H9 (cell line): ENCODE results near the gene ZNF253. TPM values are rescaled to one million over a fixed set of nuclear protein-coding genes. Genes with fewer than 3 reads are reported as not detected.

Experiments used
- DNase-seq: peaks from one replicate; pipeline ENCODE4 v3.0.0-alpha.2; 2017
- H2AFZ ChIP-seq: one replicate; pipeline ENCODE4 v1.6.1; 2013; ENCODE audit warnings: mild to moderate bottlenecking, low read length, control low read depth, moderate library complexity
- H2AK5ac ChIP-seq: 2 replicates; pipeline ENCODE4 v1.6.1; 2013; ENCODE audit warnings: low read length, control low read depth, mixed read lengths; ENCODE audit not compliant: insufficient read length
- H2BK120ac ChIP-seq: one replicate; pipeline ENCODE4 v1.6.1; 2013; ENCODE audit warnings: low read depth, mild to moderate bottlenecking, low read length, control low read depth, inconsistent platforms; ENCODE audit not compliant: poor library complexity, severe bottlenecking
- H2BK12ac ChIP-seq: 2 replicates; pipeline ENCODE4 v1.6.1; 2013; ENCODE audit warnings: low read length, control low read depth, mixed read lengths, low read depth; ENCODE audit not compliant: insufficient read length
- H2BK15ac ChIP-seq: 2 replicates; pipeline ENCODE4 v1.6.1; 2013; ENCODE audit warnings: low read depth, low read length, control low read depth
- H2BK20ac ChIP-seq: one replicate; pipeline ENCODE4 v1.6.1; 2013; ENCODE audit warnings: low read depth, mild to moderate bottlenecking, low read length, control low read depth, inconsistent platforms; ENCODE audit not compliant: poor library complexity, severe bottlenecking
- H2BK5ac ChIP-seq: 2 replicates; pipeline ENCODE4 v1.6.1; 2013; ENCODE audit warnings: low read length, control low read depth, mixed read lengths; ENCODE audit not compliant: insufficient read length
- H3K14ac ChIP-seq: 2 replicates; pipeline ENCODE4 v1.6.1; 2013; ENCODE audit warnings: low read length, control low read depth; ENCODE audit not compliant: insufficient read depth
- H3K18ac ChIP-seq: 2 replicates; pipeline ENCODE4 v1.6.1; 2013; ENCODE audit warnings: low read depth, mild to moderate bottlenecking, mixed read lengths, low read length, control low read depth; ENCODE audit not compliant: insufficient read length
- H3K23ac ChIP-seq: 2 replicates; pipeline ENCODE4 v1.6.1; 2013; ENCODE audit warnings: low read length, control low read depth, mixed read lengths, low read depth; ENCODE audit not compliant: insufficient read length
- H3K23me2 ChIP-seq: 2 replicates; pipeline ENCODE4 v1.6.1; 2013; ENCODE audit warnings: low read depth, mild to moderate bottlenecking, mixed read lengths, low read length, control low read depth; ENCODE audit not compliant: insufficient read length, poor library complexity, severe bottlenecking
- H3K27ac ChIP-seq: 2 replicates; pipeline ENCODE4 v1.5.1; 2013; ENCODE audit warnings: low read length, control low read depth, mixed read lengths, low read depth; ENCODE audit not compliant: insufficient read length
- H3K27me3 ChIP-seq: 2 replicates; pipeline ENCODE4 v1.6.1; 2013; ENCODE audit warnings: low read length, control low read depth, inconsistent platforms; ENCODE audit not compliant: insufficient read depth
- H3K4ac ChIP-seq: 2 replicates; pipeline ENCODE4 v1.6.1; 2013; ENCODE audit warnings: low read depth, mild to moderate bottlenecking, control low read depth, inconsistent platforms, low read length, moderate library complexity
- H3K4me1 ChIP-seq: 2 replicates; pipeline ENCODE4 v1.6.1; 2013; ENCODE audit warnings: low read length, control low read depth, inconsistent platforms; ENCODE audit not compliant: insufficient read depth
- H3K4me2 ChIP-seq: 2 replicates; pipeline ENCODE4 v1.6.1; 2013; ENCODE audit warnings: low read length, control low read depth, mixed read lengths; ENCODE audit not compliant: insufficient read length, insufficient read depth
- H3K56ac ChIP-seq: 2 replicates; pipeline ENCODE4 v1.6.1; 2013; ENCODE audit warnings: low read depth, mild to moderate bottlenecking, mixed read lengths, low read length, control low read depth; ENCODE audit not compliant: insufficient read length
- H3K79me1 ChIP-seq: 2 replicates; pipeline ENCODE4 v1.6.1; 2013; ENCODE audit warnings: low read depth, mild to moderate bottlenecking, moderate library complexity, low read length, control low read depth, inconsistent platforms; ENCODE audit not compliant: insufficient read depth, poor library complexity, severe bottlenecking
- H3K79me2 ChIP-seq: 2 replicates; pipeline ENCODE4 v1.6.1; 2013; ENCODE audit warnings: low read length, control low read depth, inconsistent platforms; ENCODE audit not compliant: insufficient read depth
- H3K9ac ChIP-seq: 2 replicates; pipeline ENCODE4 v1.6.1; 2013; ENCODE audit warnings: low read length, control low read depth, mixed read lengths; ENCODE audit not compliant: insufficient read length; ENCODE audit errors: extremely low read depth
- H3K9me3 ChIP-seq: one replicate; pipeline ENCODE4 v1.6.1; 2013; ENCODE audit warnings: low read depth, low read length, inconsistent platforms; ENCODE audit not compliant: control insufficient read depth
- H3T11ph ChIP-seq: one replicate; pipeline ENCODE4 v1.6.1; 2013; ENCODE audit warnings: mild to moderate bottlenecking, low read length, control low read depth, inconsistent platforms
- H4K20me1 ChIP-seq: one replicate; pipeline ENCODE4 v1.6.1; 2013; ENCODE audit not compliant: control insufficient read depth, insufficient read length, insufficient read depth
- H4K5ac ChIP-seq: 2 replicates; pipeline ENCODE4 v1.6.1; 2013; ENCODE audit warnings: low read depth, mild to moderate bottlenecking, mixed read lengths, low read length, control low read depth; ENCODE audit not compliant: insufficient read length
- H4K8ac ChIP-seq: replicated peaks from 2 replicates; pipeline ENCODE4 v1.6.1; 2013; ENCODE audit warnings: low read length, control low read depth, mixed read lengths, low read depth; ENCODE audit not compliant: insufficient read length
- H4K91ac ChIP-seq: 2 replicates; pipeline ENCODE4 v1.6.1; 2013; ENCODE audit warnings: low read depth, mild to moderate bottlenecking, moderate library complexity, mixed read lengths, low read length, control low read depth; ENCODE audit not compliant: insufficient read length
- H3K27ac Mint-ChIP-seq, 3 experiments: 2 replicates in 2 of 3; 3 replicates in 1 of 3; pipeline ENCODE4 v1.8.0; 2020 to 2021; ENCODE audit warnings: mixed read lengths in 3 of 3, mild to moderate bottlenecking in 1 of 3, moderate library complexity in 1 of 3
- H3K27me3 Mint-ChIP-seq: 2 replicates; pipeline ENCODE4 v1.8.0; 2021; ENCODE audit warnings: low read depth, mild to moderate bottlenecking, moderate library complexity, mixed read lengths
- H3K36me3 Mint-ChIP-seq, 3 experiments: 2 replicates in 2 of 3; 3 replicates in 1 of 3; pipeline ENCODE4 v1.8.0; 2020 to 2021; ENCODE audit warnings: low read depth in 3 of 3, mixed read lengths in 3 of 3; ENCODE audit not compliant: insufficient read depth in 1 of 3
- H3K4me1 Mint-ChIP-seq, 2 experiments: 2 replicates each; pipeline ENCODE4 v1.8.0; 2020; ENCODE audit warnings: mixed read lengths in 2 of 2
- H3K4me3 Mint-ChIP-seq, 2 experiments: 2 replicates in 1 of 2; 3 replicates in 1 of 2; pipeline ENCODE4 v1.8.0; 2020 to 2021; ENCODE audit warnings: mild to moderate bottlenecking in 2 of 2, mixed read lengths in 2 of 2, moderate library complexity in 1 of 2
- H3K9me3 Mint-ChIP-seq, 2 experiments: 2 replicates in 1 of 2; 3 replicates in 1 of 2; pipeline ENCODE4 v1.8.0; 2020; ENCODE audit warnings: mild to moderate bottlenecking in 2 of 2, mixed read lengths in 2 of 2, moderate library complexity in 1 of 2
- WGBS: extraction: QIAGEN DNeasy Blood & Tissue Kit; methylation state at CpG from one replicate; pipeline ENCODE4 v1.1.7; 2013; ENCODE audit warnings: missing lambda C conversion rate, low lambda C conversion rate, mixed read lengths; ENCODE audit not compliant: insufficient read length; ENCODE audit errors: extremely low coverage; 5-methylcytosine and 5-hydroxymethylcytosine counted together
- total RNA-seq: library from RNA; stranded (reverse); gene quantifications from 2 replicates; pipeline ENCODE4 v1.2.1, GENCODE V29; 2021
- TF ChIP-seq, protein P1 (sequence below): fragments of 200-600 bp; sonication (generic); conservative IDR thresholded peaks from 3 replicates; pipeline ENCODE4 v1.8.0; 2021; ENCODE audit warnings: antibody characterized with exemption, mild to moderate bottlenecking

The ZNF253 gene
- total RNA-seq, 1 experiment from 2014 or later = 51.0 TPM

DNA sequence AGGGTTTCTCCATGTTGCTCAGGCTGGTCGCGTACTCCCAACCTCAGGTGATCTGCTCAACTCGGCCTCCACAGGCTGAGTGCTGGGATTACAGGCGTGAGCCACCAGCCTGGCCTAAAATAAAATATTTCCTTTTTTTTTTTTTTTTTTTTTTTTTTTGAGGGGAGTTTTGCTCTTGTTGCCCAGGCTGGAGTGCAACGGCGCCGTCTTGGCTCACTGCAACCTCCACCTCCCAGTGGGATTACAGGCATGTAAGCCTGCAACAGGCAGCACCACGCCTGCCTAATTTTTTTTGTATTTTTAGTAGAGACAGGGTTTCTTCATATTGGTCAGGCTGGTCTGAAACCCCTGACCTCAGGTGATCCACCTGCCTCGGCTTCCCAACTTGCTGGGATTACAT is 49.0 kb upstream of the ZNF253 start:
- no peaks in the 10 kb centered on the region for H3K4me1 ChIP-seq
- peaks cover 21 to 34% (median 26%) of the 10 kb centered on the region in 3 experiments; a peak in 6 of 7 replicates for H3K36me3 Mint-ChIP-seq
- H3K9me3 ChIP-seq = no peaks in the 10 kb centered on the region

More for the DNA sequence above, 49.0 kb upstream of the ZNF253 start:
- no peak overlapping the region for H3T11ph ChIP-seq
- H3K27ac ChIP-seq = no peak overlapping the region
- DNase-seq = no peak
- H3K4ac ChIP-seq = no peak overlapping the region
- no peak overlapping the region for H3K56ac ChIP-seq
- no peak overlapping the region for H4K91ac ChIP-seq
- no peak overlapping the region for H3K9ac ChIP-seq
- no CpG with 5 or more reads among the region's 9 CpGs for WGBS
- no peak overlapping the region for H3K4me2 ChIP-seq
- Mint-ChIP-seq H3K4me1 (no peaks in the 10 kb centered on the region), H3K27ac (no peak overlapping the region), H3K4me3 (no peak overlapping the region), H3K9me3 (peaks cover 27 to 44% of the 10 kb centered on the region in 2 experiments), H3K27me3 (no peaks in the 10 kb centered on the region; the same call in 1 of the 2 replicates)
- no peaks in the 10 kb centered on the region; the same call in 1 of the 2 replicates for H3K79me2 ChIP-seq
- H2BK120ac ChIP-seq = no peak overlapping the region
- no peak overlapping the region for H2BK5ac ChIP-seq
- TF ChIP-seq, protein P1, sequence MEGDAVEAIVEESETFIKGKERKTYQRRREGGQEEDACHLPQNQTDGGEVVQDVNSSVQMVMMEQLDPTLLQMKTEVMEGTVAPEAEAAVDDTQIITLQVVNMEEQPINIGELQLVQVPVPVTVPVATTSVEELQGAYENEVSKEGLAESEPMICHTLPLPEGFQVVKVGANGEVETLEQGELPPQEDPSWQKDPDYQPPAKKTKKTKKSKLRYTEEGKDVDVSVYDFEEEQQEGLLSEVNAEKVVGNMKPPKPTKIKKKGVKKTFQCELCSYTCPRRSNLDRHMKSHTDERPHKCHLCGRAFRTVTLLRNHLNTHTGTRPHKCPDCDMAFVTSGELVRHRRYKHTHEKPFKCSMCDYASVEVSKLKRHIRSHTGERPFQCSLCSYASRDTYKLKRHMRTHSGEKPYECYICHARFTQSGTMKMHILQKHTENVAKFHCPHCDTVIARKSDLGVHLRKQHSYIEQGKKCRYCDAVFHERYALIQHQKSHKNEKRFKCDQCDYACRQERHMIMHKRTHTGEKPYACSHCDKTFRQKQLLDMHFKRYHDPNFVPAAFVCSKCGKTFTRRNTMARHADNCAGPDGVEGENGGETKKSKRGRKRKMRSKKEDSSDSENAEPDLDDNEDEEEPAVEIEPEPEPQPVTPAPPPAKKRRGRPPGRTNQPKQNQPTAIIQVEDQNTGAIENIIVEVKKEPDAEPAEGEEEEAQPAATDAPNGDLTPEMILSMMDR = no peak
- H2AFZ ChIP-seq = no peak overlapping the region
- no peak overlapping the region for H3K23ac ChIP-seq
- H3K23me2 ChIP-seq = peaks cover 3% of the 10 kb centered on the region
- H2BK12ac ChIP-seq = no peak overlapping the region
- H2AK5ac ChIP-seq = no peak overlapping the region
- no peak overlapping the region for H3K18ac ChIP-seq
- H4K5ac ChIP-seq = no peak overlapping the region
- no peak overlapping the region for H2BK20ac ChIP-seq
- H2BK15ac ChIP-seq = no peak overlapping the region
- H4K20me1 ChIP-seq = no peaks in the 10 kb centered on the region
- no peaks in the 10 kb centered on the region for H3K27me3 ChIP-seq
- no peak overlapping the region for H3K14ac ChIP-seq
- peaks cover 2% of the 10 kb centered on the region for H3K79me1 ChIP-seq
- no peak overlapping the region for H4K8ac ChIP-seq
